GM23338 (cell line): Measurements from ENCODE around the gene SHISAL2A.

ENCODE experiments used
- CREB1 ChIP-seq: fragments of 250-450 bp; sonication (Bioruptor Pico); IDR thresholded peaks from 2 replicates; pipeline ENCODE4 v1.5.0; 2020; ENCODE audit warnings: low read depth, mild to moderate bottlenecking, moderate library complexity
- CTCF ChIP-seq, 2 experiments: fragments of 200-600 bp in 1 of 2; sonication (generic) in 1 of 2; conservative IDR thresholded peaks; 2 replicates each; pipeline versions ENCODE4 v1.5.1 to v1.6.1; 2016 to 2017; ENCODE audit warnings: antibody characterized with exemption in 2 of 2, low read depth in 2 of 2, mild to moderate bottlenecking in 2 of 2, moderate library complexity in 1 of 2
- ETS1 ChIP-seq: IDR thresholded peaks from 2 replicates; pipeline ENCODE4 v1.6.1; 2016; ENCODE audit warnings: antibody characterized with exemption
- EZH2 ChIP-seq: fragments of 200-600 bp; sonication (generic); IDR thresholded peaks from one replicate; pipeline ENCODE4 v1.8.0; 2017; ENCODE audit warnings: antibody characterized with exemption, mild to moderate bottlenecking, low read depth; ENCODE audit not compliant: unreplicated experiment
- EZH2phosphoT487 ChIP-seq: fragments of 200-600 bp; sonication (generic); IDR thresholded peaks from one replicate; pipeline ENCODE4 v1.8.1; 2018; ENCODE audit warnings: antibody characterized with exemption; ENCODE audit not compliant: unreplicated experiment
- JUNB ChIP-seq: IDR thresholded peaks from one replicate; pipeline ENCODE4 v1.6.1; 2016; ENCODE audit warnings: antibody characterized with exemption; ENCODE audit not compliant: unreplicated experiment
- POLR2AphosphoS5 ChIP-seq: IDR thresholded peaks from 2 replicates; pipeline ENCODE4 v1.6.1; 2016; ENCODE audit warnings: antibody characterized with exemption, low read depth
- REST ChIP-seq: IDR thresholded peaks from one replicate; pipeline ENCODE4 v1.6.1; 2018; ENCODE audit warnings: antibody characterized with exemption; ENCODE audit not compliant: unreplicated experiment
- STAT1 ChIP-seq: IDR thresholded peaks from one replicate; pipeline ENCODE4 v1.6.1; 2016; ENCODE audit warnings: antibody characterized with exemption; ENCODE audit not compliant: unreplicated experiment
- ZNF114 ChIP-seq: fragments of 250-450 bp; sonication (Bioruptor Pico); IDR thresholded peaks from 2 replicates; pipeline ENCODE4 v1.5.0; 2020; ENCODE audit warnings: mild to moderate bottlenecking, moderate library complexity
- ZNF331 ChIP-seq: fragments of 250-450 bp; sonication (Bioruptor Pico); IDR thresholded peaks from 2 replicates; pipeline ENCODE4 v1.5.0; 2020; ENCODE audit warnings: low read depth, mild to moderate bottlenecking, moderate library complexity
- ZNF462 ChIP-seq: fragments of 250-450 bp; sonication (Bioruptor Pico); IDR thresholded peaks from 2 replicates; pipeline ENCODE4 v1.5.0; 2020; ENCODE audit warnings: mild to moderate bottlenecking, moderate library complexity

- TF ChIP-seq CTCF (conservative IDR thresholded peaks at IDR 0.05; ENCODE audit: low read depth in 2 of 2) (no peak), EZH2 (no peak), EZH2phosphoT487 (no peak), ZNF114 (CRISPR knock-in tag) (no peak), POLR2AphosphoS5 (no peak), CREB1 (CRISPR knock-in tag) (no peak), REST (no peak), ETS1 (no peak), JUNB (no peak), ZNF462 (CRISPR knock-in tag) (no peak), STAT1 (no peak), ZNF331 (no peak)
These were observed 30.7 kb downstream of the SHISAL2A start for GRCh38 chr1:52663716-52664115.
